SKM-1 (cell line): ENCODE measurements around the gene GAS7.
"Not testable (repeated sequence)": the region's sequence is repeated elsewhere in the genome, so short reads cannot be mapped to it uniquely, and the experiment has no call there.

ENCODE experiments used
- DNase-seq: peaks from one replicate; lab custom pipeline; 2025; ENCODE audit not compliant: unreplicated experiment; lab: John Stamatoyannopoulos, UW

The GAS7 gene

GRCh38 chr17:10031127-10031526, 167.3 kb downstream of the GAS7 start:
- no peak for DNase-seq

- no peak for DNase-seq
Observed at GRCh38 chr17:10029129-10029528, 169.3 kb downstream of the GAS7 start.

- DNase-seq = no peak
Observed at GRCh38 chr17:10025976-10026901, 172.2 kb downstream of the GAS7 start.

GRCh38 chr17:10025224-10025623, 173.2 kb downstream of the GAS7 start:
- no peak for DNase-seq

- no peak for DNase-seq
Observed at GRCh38 chr17:10022416-10022815, 176.0 kb downstream of the GAS7 start.

GRCh38 chr17:10021272-10021984, 177.0 kb downstream of the GAS7 start:
- peak; percentile 9 for DNase-seq

- no peak for DNase-seq
Observed at GRCh38 chr17:10019941-10020451, 178.4 kb downstream of the GAS7 start.

- peak; percentile 82 for DNase-seq
Observed at GRCh38 chr17:10018461-10018891, 179.9 kb downstream of the GAS7 start.

- not testable (repeated sequence) for DNase-seq
Observed at GRCh38 chr17:10016958-10017570, 181.3 kb downstream of the GAS7 start.

- DNase-seq = no peak
Observed at GRCh38 chr17:10013365-10014112, 184.9 kb downstream of the GAS7 start.

- DNase-seq = no peak
Observed at GRCh38 chr17:10010752-10011151, 187.7 kb downstream of the GAS7 start.

GRCh38 chr17:10003705-10004104, 194.7 kb downstream of the GAS7 start:
- DNase-seq = no peak

- not testable (repeated sequence) for DNase-seq
Observed at GRCh38 chr17:10002567-10003360, 195.6 kb downstream of the GAS7 start.

GRCh38 chr17:10001306-10001873, 197.0 kb downstream of the GAS7 start:
- no peak for DNase-seq

GRCh38 chr17:9999919-10000695, 198.3 kb downstream of the GAS7 start:
- no peak for DNase-seq

GRCh38 chr17:9998060-9998459, 200.3 kb downstream of the GAS7 start:
- no peak for DNase-seq

- no peak for DNase-seq
Observed at GRCh38 chr17:9994761-9995160, 203.6 kb downstream of the GAS7 start.

GRCh38 chr17:9991796-9992195, 206.6 kb downstream of the GAS7 start:
- DNase-seq = no peak

- no peak for DNase-seq
Observed at GRCh38 chr17:9991351-9991750, 207.1 kb downstream of the GAS7 start.
